ENCODE results near the gene PCDHGB6. TPM values are rescaled to one million over a fixed set of nuclear protein-coding genes. Genes with fewer than 3 reads are reported as not detected.

PCDHGB6 gene
- polyA plus RNA-seq, 2 of the 4 experiments (the other 2 are of a cell fraction): 0.09 to 0.21 TPM

DNA sequence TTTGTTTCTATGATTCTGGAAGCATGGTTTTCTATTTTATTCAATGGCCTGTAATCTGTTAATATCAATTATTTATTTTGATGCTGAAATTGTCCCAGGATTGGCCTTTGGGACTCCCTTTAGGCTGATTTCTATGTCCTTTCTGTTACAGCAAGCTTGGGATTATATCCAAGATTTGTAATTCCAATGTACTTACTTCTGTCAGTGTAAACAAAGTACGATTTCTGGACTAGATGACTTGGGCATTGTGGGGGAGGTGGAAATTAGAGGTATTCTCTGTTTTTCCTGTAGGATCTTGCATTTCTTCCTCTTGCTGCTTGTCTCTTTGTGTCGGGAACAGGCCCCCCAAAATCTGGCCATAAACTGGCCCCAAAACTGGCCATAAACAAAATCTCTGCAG, 26.2 kb downstream of the PCDHGB6 start:
- FAIRE-seq (no peak), DNase-seq (ENCODE audit: low read depth in 1 of 2, low spot score in 1 of 2) (no peak), ATAC-seq (no peak)
- no peak overlapping the region for H3K4me2 ChIP-seq
- POLR2A ChIA-PET: no interaction called here
- H3K9me3 ChIP-seq: peaks cover 36% of the 10 kb centered on the region
- no peak for TF ChIP-seq CHD4 (IDR thresholded peaks at IDR 0.05; ENCODE audit: borderline replicate concordance)
- CTCF ChIA-PET: no interaction called here
- no peaks in the 10 kb centered on the region for H3K4me1 ChIP-seq
- no peak overlapping the region for H3K4me3 ChIP-seq
- H3K27ac ChIP-seq: no peak overlapping the region
- 2% methylated on average over 2 of the region's 2 CpGs for WGBS (ENCODE audit: missing lambda C conversion rate)

DNA sequence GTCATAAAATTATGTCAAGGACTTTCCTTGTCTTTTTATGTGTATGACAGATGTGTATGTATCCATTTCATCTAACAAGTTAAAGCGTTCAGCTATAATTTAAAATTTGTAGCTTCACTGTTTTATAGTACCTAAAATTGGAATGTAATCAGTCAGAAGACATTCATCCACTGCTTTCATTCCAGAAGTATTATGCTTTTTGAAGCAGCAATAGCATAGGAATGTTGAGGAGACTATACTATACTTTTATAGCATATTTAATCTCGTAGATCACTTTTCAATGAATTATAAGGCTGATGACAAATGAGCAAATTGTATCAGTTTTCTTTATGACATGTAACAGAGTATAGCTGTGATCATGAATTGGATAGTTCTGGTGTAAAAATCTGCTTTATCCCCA, 29.4 kb downstream of the PCDHGB6 start:
- POLR2A ChIA-PET: no interaction called here
- H3K4me2 ChIP-seq: no peak overlapping the region
- WGBS (ENCODE audit: missing lambda C conversion rate): 10% methylated on average over 2 of the region's 2 CpGs
- CTCF ChIA-PET: interaction anchor here (0.8 to 2.1 kb wide), 3 partner anchors 39 to 120 kb away, joined by 3 to 6 read pairs (median 5); no protein-coding TSS in a partner anchor
- ATAC-seq: no peak
- peaks cover 17% of the 10 kb centered on the region; the same call in 2 of the 3 replicates for H3K9me3 ChIP-seq
- FAIRE-seq: no peak
- DNase-seq (ENCODE audit: low read depth in 1 of 2, low spot score in 1 of 2): no peak
- no peak overlapping the region for H3K4me3 ChIP-seq
- H3K27ac ChIP-seq: no peak overlapping the region
- no peaks in the 10 kb centered on the region for H3K4me1 ChIP-seq
- TF ChIP-seq TP53 (CRISPR knock-in tag; IDR thresholded peaks at IDR 0.05) (no peak), CBX8 (IDR thresholded peaks at IDR 0.05) (no peak)
- TF ChIP-seq, protein P1, sequence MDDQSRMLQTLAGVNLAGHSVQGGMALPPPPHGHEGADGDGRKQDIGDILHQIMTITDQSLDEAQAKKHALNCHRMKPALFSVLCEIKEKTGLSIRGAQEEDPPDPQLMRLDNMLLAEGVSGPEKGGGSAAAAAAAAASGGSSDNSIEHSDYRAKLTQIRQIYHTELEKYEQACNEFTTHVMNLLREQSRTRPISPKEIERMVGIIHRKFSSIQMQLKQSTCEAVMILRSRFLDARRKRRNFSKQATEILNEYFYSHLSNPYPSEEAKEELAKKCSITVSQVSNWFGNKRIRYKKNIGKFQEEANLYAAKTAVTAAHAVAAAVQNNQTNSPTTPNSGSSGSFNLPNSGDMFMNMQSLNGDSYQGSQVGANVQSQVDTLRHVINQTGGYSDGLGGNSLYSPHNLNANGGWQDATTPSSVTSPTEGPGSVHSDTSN (IDR thresholded peaks at IDR 0.05): no peak

DNA sequence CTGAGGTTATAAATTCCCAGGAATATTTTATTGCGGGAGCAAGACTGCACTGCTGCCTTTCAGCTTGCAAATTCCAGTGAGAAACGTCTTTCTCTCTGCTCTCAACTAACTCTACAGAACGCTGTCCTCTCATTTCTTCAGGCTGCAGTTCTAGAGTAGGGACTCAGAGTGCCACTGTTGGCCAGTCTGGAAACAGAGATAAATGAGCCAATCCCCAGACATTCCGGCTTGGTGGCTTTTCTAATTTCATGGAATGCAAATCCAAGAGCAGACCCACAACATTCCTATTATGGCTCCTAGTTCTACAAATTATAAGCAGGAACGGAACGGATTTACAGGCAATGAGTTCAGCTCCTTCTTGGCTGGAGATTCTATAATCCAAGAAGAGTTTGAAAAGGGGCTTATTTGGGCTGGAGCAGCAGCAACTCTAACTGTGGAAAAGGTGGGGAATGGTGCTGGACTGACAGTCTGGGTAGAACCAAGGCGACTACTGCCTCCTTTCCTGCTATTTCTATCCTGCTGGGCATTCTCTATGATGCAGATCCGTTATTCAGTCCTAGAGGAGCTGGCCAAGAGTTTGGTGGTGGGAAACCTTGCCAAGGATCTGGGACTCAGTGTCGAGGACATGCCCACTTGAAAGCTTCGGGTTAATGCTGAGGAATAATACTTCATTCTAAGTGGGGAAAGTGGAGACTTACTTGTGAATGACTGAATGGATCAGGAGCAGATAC, 31.8 kb downstream of the PCDHGB6 start:
- H3K4me3 ChIP-seq: no peak overlapping the region
- no peak for DNase-seq (ENCODE audit: low read depth in 1 of 2, low spot score in 1 of 2)
- H3K4me2 ChIP-seq: no peak overlapping the region
- H3K4me1 ChIP-seq: no peaks in the 10 kb centered on the region
- 11% methylated on average over 10 of the region's 10 CpGs for WGBS (ENCODE audit: missing lambda C conversion rate)
- no peak overlapping the region for H3K27ac ChIP-seq
- no peak for FAIRE-seq
- CTCF ChIA-PET: interaction anchor here (1.6 to 1.8 kb wide), 2 partner anchors 39 to 118 kb away, joined by 4 to 7 read pairs; no protein-coding TSS in a partner anchor
- POLR2A ChIA-PET: no interaction called here
- H3K9me3 ChIP-seq: 0 out of 3 replicates have a peak, but pooled peaks cover 6% of the 10 kb centered on the region
- no peak for ATAC-seq
- TF ChIP-seq RFX5 (IDR thresholded peaks at IDR 0.05) (no peak), GATA3 (IDR thresholded peaks at IDR 0.05; ENCODE audit: borderline replicate concordance) (no peak), CBX2 (IDR thresholded peaks at IDR 0.05; ENCODE audit: borderline replicate concordance, low read depth) (no peak), RAD21 (conservative IDR thresholded peaks at IDR 0.05 in 1 of 2, IDR thresholded peaks at IDR 0.05 in 1 of 2) (no peak), FOXS1 (CRISPR knock-in tag; IDR thresholded peaks at IDR 0.05) (no peak), RARB (CRISPR knock-in tag; IDR thresholded peaks at IDR 0.05) (no peak), MAFK (IDR thresholded peaks at IDR 0.05; ENCODE audit: partially characterized antibody) (no peak), POLR2AphosphoS2 (conservative IDR thresholded peaks at IDR 0.05; ENCODE audit: low read length) (no peak)
- TF ChIP-seq, protein P2, sequence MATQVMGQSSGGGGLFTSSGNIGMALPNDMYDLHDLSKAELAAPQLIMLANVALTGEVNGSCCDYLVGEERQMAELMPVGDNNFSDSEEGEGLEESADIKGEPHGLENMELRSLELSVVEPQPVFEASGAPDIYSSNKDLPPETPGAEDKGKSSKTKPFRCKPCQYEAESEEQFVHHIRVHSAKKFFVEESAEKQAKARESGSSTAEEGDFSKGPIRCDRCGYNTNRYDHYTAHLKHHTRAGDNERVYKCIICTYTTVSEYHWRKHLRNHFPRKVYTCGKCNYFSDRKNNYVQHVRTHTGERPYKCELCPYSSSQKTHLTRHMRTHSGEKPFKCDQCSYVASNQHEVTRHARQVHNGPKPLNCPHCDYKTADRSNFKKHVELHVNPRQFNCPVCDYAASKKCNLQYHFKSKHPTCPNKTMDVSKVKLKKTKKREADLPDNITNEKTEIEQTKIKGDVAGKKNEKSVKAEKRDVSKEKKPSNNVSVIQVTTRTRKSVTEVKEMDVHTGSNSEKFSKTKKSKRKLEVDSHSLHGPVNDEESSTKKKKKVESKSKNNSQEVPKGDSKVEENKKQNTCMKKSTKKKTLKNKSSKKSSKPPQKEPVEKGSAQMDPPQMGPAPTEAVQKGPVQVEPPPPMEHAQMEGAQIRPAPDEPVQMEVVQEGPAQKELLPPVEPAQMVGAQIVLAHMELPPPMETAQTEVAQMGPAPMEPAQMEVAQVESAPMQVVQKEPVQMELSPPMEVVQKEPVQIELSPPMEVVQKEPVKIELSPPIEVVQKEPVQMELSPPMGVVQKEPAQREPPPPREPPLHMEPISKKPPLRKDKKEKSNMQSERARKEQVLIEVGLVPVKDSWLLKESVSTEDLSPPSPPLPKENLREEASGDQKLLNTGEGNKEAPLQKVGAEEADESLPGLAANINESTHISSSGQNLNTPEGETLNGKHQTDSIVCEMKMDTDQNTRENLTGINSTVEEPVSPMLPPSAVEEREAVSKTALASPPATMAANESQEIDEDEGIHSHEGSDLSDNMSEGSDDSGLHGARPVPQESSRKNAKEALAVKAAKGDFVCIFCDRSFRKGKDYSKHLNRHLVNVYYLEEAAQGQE (IDR thresholded peaks at IDR 0.05): no peak
- TF ChIP-seq, protein P3, sequence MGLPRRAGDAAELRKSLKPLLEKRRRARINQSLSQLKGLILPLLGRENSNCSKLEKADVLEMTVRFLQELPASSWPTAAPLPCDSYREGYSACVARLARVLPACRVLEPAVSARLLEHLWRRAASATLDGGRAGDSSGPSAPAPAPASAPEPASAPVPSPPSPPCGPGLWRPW (IDR thresholded peaks at IDR 0.05): no peak
- TF ChIP-seq, protein P4, sequence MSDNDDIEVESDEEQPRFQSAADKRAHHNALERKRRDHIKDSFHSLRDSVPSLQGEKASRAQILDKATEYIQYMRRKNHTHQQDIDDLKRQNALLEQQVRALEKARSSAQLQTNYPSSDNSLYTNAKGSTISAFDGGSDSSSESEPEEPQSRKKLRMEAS (IDR thresholded peaks at IDR 0.05): no peak

All from A549 (cell line).